Cardiac muscle cell (in vitro differentiated cells and primary cell): ENCODE data around the gene FAM185A. TPM values are rescaled to one million over a fixed set of nuclear protein-coding genes. Genes with fewer than 3 reads are reported as not detected.

Experiments used
- DNase-seq, 2 donors: peaks; one replicate each; pipeline versions ENCODE4 v3.0.0 to v3.0.0-alpha.2; 2010 to 2017; ENCODE audit warnings: low read depth in 1 of 2, low spot score in 1 of 2
- H3K27ac ChIP-seq: fragments of 200-600 bp; sonication (generic); 2 replicates; pipeline ENCODE4 v1.5.1; 2016
- H3K27me3 ChIP-seq: fragments of 200-600 bp; sonication (generic); 2 replicates; pipeline ENCODE4 v1.6.0; 2016; ENCODE audit warnings: control low read depth
- H3K36me3 ChIP-seq: fragments of 200-600 bp; sonication (generic); 2 replicates; pipeline ENCODE4 v1.5.1; 2016; ENCODE audit warnings: control low read depth
- H3K4me1 ChIP-seq: fragments of 200-600 bp; sonication (generic); 2 replicates; pipeline ENCODE4 v1.8.1; 2017; ENCODE audit warnings: low read depth, mild to moderate bottlenecking, mixed run types
- H3K4me3 ChIP-seq: fragments of 200-600 bp; sonication (generic); 2 replicates; pipeline ENCODE4 v1.5.1; 2016; ENCODE audit warnings: mild to moderate bottlenecking
- H3K9me3 ChIP-seq: fragments of 200-600 bp; sonication (generic); 2 replicates; pipeline ENCODE4 v1.5.1; 2017; ENCODE audit warnings: low read depth, mild to moderate bottlenecking, control low read depth
- polyA plus RNA-seq: library from polyadenylated mRNA; unstranded; fragments of >200 nt; fragmentation: Nextera tagmentation; extraction: Ambion mirVana; gene quantifications from 2 replicates; pipeline ENCODE4 v1.2.1, GENCODE V29; 2016
- total RNA-seq: library from RNA; depleted of rRNA; stranded (reverse); fragments of >200 nt; gene quantifications from 2 replicates; pipeline ENCODE4 v1.2.3, GENCODE V29; 2016
- TF ChIP-seq, protein P1 (sequence below): IDR thresholded peaks from 2 replicates; pipeline ENCODE4 v1.5.1; 2012; ENCODE audit warnings: low read depth, mild to moderate bottlenecking, low read length

The FAM185A gene
- total and polyA plus RNA-seq, 2 experiments from 2014 or later = 10.5 to 32.4 TPM

- no peak overlapping the region for H3K4me3 ChIP-seq
- no peak overlapping the region for H3K27ac ChIP-seq
- DNase-seq = no peak
- TF ChIP-seq, protein P1, sequence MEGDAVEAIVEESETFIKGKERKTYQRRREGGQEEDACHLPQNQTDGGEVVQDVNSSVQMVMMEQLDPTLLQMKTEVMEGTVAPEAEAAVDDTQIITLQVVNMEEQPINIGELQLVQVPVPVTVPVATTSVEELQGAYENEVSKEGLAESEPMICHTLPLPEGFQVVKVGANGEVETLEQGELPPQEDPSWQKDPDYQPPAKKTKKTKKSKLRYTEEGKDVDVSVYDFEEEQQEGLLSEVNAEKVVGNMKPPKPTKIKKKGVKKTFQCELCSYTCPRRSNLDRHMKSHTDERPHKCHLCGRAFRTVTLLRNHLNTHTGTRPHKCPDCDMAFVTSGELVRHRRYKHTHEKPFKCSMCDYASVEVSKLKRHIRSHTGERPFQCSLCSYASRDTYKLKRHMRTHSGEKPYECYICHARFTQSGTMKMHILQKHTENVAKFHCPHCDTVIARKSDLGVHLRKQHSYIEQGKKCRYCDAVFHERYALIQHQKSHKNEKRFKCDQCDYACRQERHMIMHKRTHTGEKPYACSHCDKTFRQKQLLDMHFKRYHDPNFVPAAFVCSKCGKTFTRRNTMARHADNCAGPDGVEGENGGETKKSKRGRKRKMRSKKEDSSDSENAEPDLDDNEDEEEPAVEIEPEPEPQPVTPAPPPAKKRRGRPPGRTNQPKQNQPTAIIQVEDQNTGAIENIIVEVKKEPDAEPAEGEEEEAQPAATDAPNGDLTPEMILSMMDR = no peak
- H3K27me3 ChIP-seq = no peaks in the 10 kb centered on the region
- H3K9me3 ChIP-seq = no peaks in the 10 kb centered on the region
- H3K4me1 ChIP-seq = no peaks in the 10 kb centered on the region
- no peaks in the 10 kb centered on the region for H3K36me3 ChIP-seq
Observed at GRCh38 chr7:102856036-102856435, 107.2 kb downstream of the FAM185A start.

Other genes with a start within 250 kb of the FAM185A start
- 4.7 and 15.1 TPM in 2 replicates for gene RASA4B, start 231.2 kb upstream of the FAM185A start, total RNA-seq
- gene RASA4B, start 231.2 kb upstream of the FAM185A start, polyA plus RNA-seq = 8.5 and 15.1 TPM in 2 replicates
- gene UPK3BL2, start 205.3 kb upstream of the FAM185A start, total RNA-seq = 10.0 and 23.9 TPM in 2 replicates
- gene UPK3BL2, start 205.3 kb upstream of the FAM185A start, polyA plus RNA-seq = 29.7 and 31.2 TPM in 2 replicates
- gene SPDYE2, start 197.8 kb upstream of the FAM185A start, total RNA-seq = not detected in 2 replicates
- gene SPDYE2, start 197.8 kb upstream of the FAM185A start, polyA plus RNA-seq = 8.5 and 12.5 TPM in 2 replicates
- gene POLR2J3, start 176.4 kb upstream of the FAM185A start, total RNA-seq = 21.5 and 50.3 TPM in 2 replicates
- gene POLR2J3, start 176.4 kb upstream of the FAM185A start, polyA plus RNA-seq = 152 and 153 TPM in 2 replicates
- gene RASA4, start 132.2 kb upstream of the FAM185A start, total RNA-seq = 11.7 and 37.1 TPM in 2 replicates
- gene RASA4, start 132.2 kb upstream of the FAM185A start, polyA plus RNA-seq = 15.1 and 53.1 TPM in 2 replicates
- gene UPK3BL1, start 106.2 kb upstream of the FAM185A start, total RNA-seq = 59.0 and 72.5 TPM in 2 replicates
- gene UPK3BL1, start 106.2 kb upstream of the FAM185A start, polyA plus RNA-seq = 59.4 and 60.5 TPM in 2 replicates
- not detected in 2 replicates for gene SPDYE2B, start 98.7 kb upstream of the FAM185A start, total RNA-seq
- gene SPDYE2B, start 98.7 kb upstream of the FAM185A start, polyA plus RNA-seq = 0.43 and 0.72 TPM in 2 replicates
- gene POLR2J2, start 77.3 kb upstream of the FAM185A start, total RNA-seq = 2.4 and 5.0 TPM in 2 replicates
- 27.7 and 32.6 TPM in 2 replicates for gene POLR2J2, start 77.3 kb upstream of the FAM185A start, polyA plus RNA-seq
- gene LRRC17, start 164.0 kb downstream of the FAM185A start, total RNA-seq = 5.7 and 9.7 TPM in 2 replicates
- gene LRRC17, start 164.0 kb downstream of the FAM185A start, polyA plus RNA-seq = 4.3 and 8.0 TPM in 2 replicates